GM18498 (cell line): ENCODE results near the gene CCDC174.

Source experiments
- ATAC-seq: cut with Tn5 transposase; IDR thresholded peaks from one replicate; pipeline ENCODE4 v1.9.1; 2021; ENCODE audit warnings: mild to moderate bottlenecking, moderate library complexity; ENCODE audit not compliant: unreplicated experiment

The CCDC174 gene

GRCh38 chr3:14624498-14624897, 27.1 kb upstream of the CCDC174 start:
- no peak for ATAC-seq

- no peak for ATAC-seq
These were observed 26.1 kb upstream of the CCDC174 start for GRCh38 chr3:14625443-14625842.

GRCh38 chr3:14627815-14628214, 23.7 kb upstream of the CCDC174 start:
- ATAC-seq, result no peak

GRCh38 chr3:14628406-14628805, 23.2 kb upstream of the CCDC174 start:
- no peak for ATAC-seq

- no peak for ATAC-seq
These were observed 21.0 kb upstream of the CCDC174 start for GRCh38 chr3:14630404-14631100.

GRCh38 chr3:14631101-14631497, 20.5 kb upstream of the CCDC174 start:
- ATAC-seq, result no peak

- no peak for ATAC-seq
These were observed 19.7 kb upstream of the CCDC174 start for GRCh38 chr3:14631687-14632441.

GRCh38 chr3:14632442-14632930, 19.1 kb upstream of the CCDC174 start:
- ATAC-seq, result no peak

- ATAC-seq, result no peak
These were observed 18.1 kb upstream of the CCDC174 start for GRCh38 chr3:14633417-14633816.

GRCh38 chr3:14633819-14634424, 17.6 kb upstream of the CCDC174 start:
- peak; percentile 56 for ATAC-seq

GRCh38 chr3:14634763-14635400, 16.7 kb upstream of the CCDC174 start:
- no peak for ATAC-seq

- ATAC-seq, result no peak
These were observed 15.0 kb upstream of the CCDC174 start for GRCh38 chr3:14636496-14637087.

GRCh38 chr3:14640157-14640562, 11.4 kb upstream of the CCDC174 start:
- ATAC-seq, result no peak

- no peak for ATAC-seq
These were observed 10.8 kb upstream of the CCDC174 start for GRCh38 chr3:14640734-14641133.

- ATAC-seq, result no peak
These were observed 10.2 kb upstream of the CCDC174 start for GRCh38 chr3:14641346-14641745.

GRCh38 chr3:14645453-14645852, 6.1 kb upstream of the CCDC174 start:
- no peak for ATAC-seq

- no peak for ATAC-seq
These were observed 5.4 kb upstream of the CCDC174 start for GRCh38 chr3:14646131-14646573.

GRCh38 chr3:14646589-14647413, 4.8 kb upstream of the CCDC174 start:
- ATAC-seq, result no peak

- no peak for ATAC-seq
These were observed 3.3 kb upstream of the CCDC174 start for GRCh38 chr3:14647976-14648955.
